CD4-positive, alpha-beta T cell (primary cell): Measurements from ENCODE around the gene ZNF337. TPM values are rescaled to one million over a fixed set of nuclear protein-coding genes. Genes with fewer than 3 reads are reported as not detected.

Experiments used
- ATAC-seq: fragments of 200-7000 bp; cut with Tn5 transposase; one replicate; pipeline ENCODE4 v1.10.0; 2022; ENCODE audit warnings: mild to moderate bottlenecking; ENCODE audit not compliant: poor library complexity
- CTCF ChIA-PET: fragments of 350-600 bp; sonication (Branson Sonifier 250); formaldehyde crosslinking; loops from one replicate; lab custom pipeline; 2021; ENCODE audit warnings: antibody characterized with exemption, inconsistent platforms; lab: Charles Lee
- POLR2A ChIA-PET: fragments of 350-600 bp; sonication (Branson Sonifier 250); formaldehyde crosslinking; loops from one replicate; lab custom pipeline; 2021; ENCODE audit warnings: antibody characterized with exemption, inconsistent platforms; lab: Charles Lee
- DNase-seq, 14 experiments: peaks; one replicate each; pipeline ENCODE4 v3.0.0-alpha.2; 2013 to 2020; ENCODE audit warnings: mixed read lengths in 2 of 14
- H3K27ac ChIP-seq, 2 donors: one replicate each; pipeline versions ENCODE4 v1.5.1 to v1.7.0; 2013; ENCODE audit warnings: low read length in 2 of 2, low read depth in 1 of 2, mild to moderate bottlenecking in 1 of 2
- H3K27me3 ChIP-seq, 2 experiments: 1 replicate in 1 of 2; 2 replicates in 1 of 2; pipeline versions ENCODE4 v1.6.1 to v1.7.0; 2013; ENCODE audit warnings: low read length in 2 of 2, control low read depth in 1 of 2, mild to moderate bottlenecking in 1 of 2, moderate library complexity in 1 of 2; ENCODE audit not compliant: insufficient read depth in 2 of 2, control insufficient read depth in 1 of 2
- H3K36me3 ChIP-seq: one replicate; pipeline ENCODE4 v1.6.1; 2013; ENCODE audit warnings: low read length, control low read depth; ENCODE audit not compliant: insufficient read depth
- H3K4me1 ChIP-seq: one replicate; pipeline ENCODE4 v1.6.1; 2013; ENCODE audit warnings: low read length, control low read depth; ENCODE audit not compliant: insufficient read depth
- H3K4me3 ChIP-seq: one replicate; pipeline ENCODE4 v1.5.1; 2013; ENCODE audit warnings: mild to moderate bottlenecking, low read length, moderate library complexity
- H3K9me3 ChIP-seq, 2 experiments: 1 replicate in 1 of 2; 2 replicates in 1 of 2; pipeline versions ENCODE4 v1.6.1 to v1.7.0; 2013; ENCODE audit warnings: low read length in 2 of 2, mild to moderate bottlenecking in 2 of 2, control low read depth in 1 of 2, moderate library complexity in 1 of 2; ENCODE audit not compliant: control insufficient read depth in 1 of 2, insufficient read depth in 1 of 2
- H3K27ac Mint-ChIP-seq: one replicate; pipeline ENCODE4 v1.8.0; 2020; ENCODE audit warnings: mixed read lengths
- H3K27me3 Mint-ChIP-seq: one replicate; pipeline ENCODE4 v1.8.0; 2021; ENCODE audit warnings: mixed read lengths
- H3K36me3 Mint-ChIP-seq: one replicate; pipeline ENCODE4 v1.8.0; 2021; ENCODE audit warnings: low read depth, mixed read lengths
- H3K4me1 Mint-ChIP-seq: one replicate; pipeline ENCODE4 v1.8.0; 2021; ENCODE audit warnings: low read depth, mixed read lengths
- H3K4me3 Mint-ChIP-seq: one replicate; pipeline ENCODE4 v1.8.0; 2020; ENCODE audit warnings: mild to moderate bottlenecking, mixed read lengths
- H3K9me3 Mint-ChIP-seq: one replicate; pipeline ENCODE4 v1.8.0; 2020; ENCODE audit warnings: mixed read lengths
- intact Hi-C, 2 experiments: fragments of 100-400 bp; cut with DNase I in 1 of 2; cut with micrococcal nuclease in 1 of 2; formaldehyde crosslinking; loops; one replicate each; pipeline versions ENCODE4 v1.15.1 to v1.9.0; 2023 to 2025; cut with DNase I, micrococcal nuclease
- total RNA-seq, 174 experiments: library from RNA in 2 of 174; stranded (reverse) in 2 of 174; gene quantifications; one replicate each; pipeline ENCODE4 v1.2.3 and lab custom pipeline; 2021 to 2026
- TF ChIP-seq, protein P1 (sequence below): fragments of 200-600 bp; IDR thresholded peaks from one replicate; pipeline ENCODE4 v1.8.0; 2022; ENCODE audit warnings: antibody characterized with exemption, mild to moderate bottlenecking

Gene ZNF337
- total RNA-seq, 2 experiments from 2014 or later, result 17.9 to 18.1 TPM

DNA sequence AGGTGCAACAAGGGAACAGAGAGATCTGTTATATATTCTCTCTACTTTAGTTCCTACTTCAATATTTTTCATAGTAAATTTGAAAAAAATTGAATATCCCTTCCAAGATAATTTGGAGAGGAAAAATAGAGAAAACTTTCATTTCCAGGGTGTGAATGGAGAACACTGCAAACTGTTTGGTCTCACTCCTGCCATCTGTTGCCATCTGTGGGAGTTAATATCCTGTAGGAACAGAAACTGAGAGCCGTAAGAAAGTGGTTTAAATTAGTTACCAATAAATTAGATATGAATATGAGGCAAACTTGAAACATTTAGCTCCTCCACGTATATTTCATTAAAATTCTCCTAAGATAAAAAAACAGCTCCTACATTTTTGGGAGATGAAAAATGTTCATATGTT is 4.2 kb downstream of the ZNF337 start:
- TF ChIP-seq, protein P1, sequence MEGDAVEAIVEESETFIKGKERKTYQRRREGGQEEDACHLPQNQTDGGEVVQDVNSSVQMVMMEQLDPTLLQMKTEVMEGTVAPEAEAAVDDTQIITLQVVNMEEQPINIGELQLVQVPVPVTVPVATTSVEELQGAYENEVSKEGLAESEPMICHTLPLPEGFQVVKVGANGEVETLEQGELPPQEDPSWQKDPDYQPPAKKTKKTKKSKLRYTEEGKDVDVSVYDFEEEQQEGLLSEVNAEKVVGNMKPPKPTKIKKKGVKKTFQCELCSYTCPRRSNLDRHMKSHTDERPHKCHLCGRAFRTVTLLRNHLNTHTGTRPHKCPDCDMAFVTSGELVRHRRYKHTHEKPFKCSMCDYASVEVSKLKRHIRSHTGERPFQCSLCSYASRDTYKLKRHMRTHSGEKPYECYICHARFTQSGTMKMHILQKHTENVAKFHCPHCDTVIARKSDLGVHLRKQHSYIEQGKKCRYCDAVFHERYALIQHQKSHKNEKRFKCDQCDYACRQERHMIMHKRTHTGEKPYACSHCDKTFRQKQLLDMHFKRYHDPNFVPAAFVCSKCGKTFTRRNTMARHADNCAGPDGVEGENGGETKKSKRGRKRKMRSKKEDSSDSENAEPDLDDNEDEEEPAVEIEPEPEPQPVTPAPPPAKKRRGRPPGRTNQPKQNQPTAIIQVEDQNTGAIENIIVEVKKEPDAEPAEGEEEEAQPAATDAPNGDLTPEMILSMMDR, result no peak
- H3K36me3 Mint-ChIP-seq, result peaks cover 32% of the 10 kb centered on the region
- no peaks in the 10 kb centered on the region for H3K9me3 Mint-ChIP-seq
- Histone ChIP-seq H3K27ac (no peak overlapping the region), H3K27me3 (no peaks in the 10 kb centered on the region), H3K4me1 (peaks cover 13% of the 10 kb centered on the region), H3K36me3 (peaks cover 4% of the 10 kb centered on the region), H3K4me3 (no peak overlapping the region), H3K9me3 (no peaks in the 10 kb centered on the region)
- H3K4me1 Mint-ChIP-seq, result peaks cover 68% of the 10 kb centered on the region
- peak overlapping the region; percentile 34 for H3K27ac Mint-ChIP-seq
- ATAC-seq (no peak), DNase-seq (no peak)
- ChIA-PET POLR2A (no interaction called here), CTCF (no interaction called here)
- H3K4me3 Mint-ChIP-seq, result peak overlapping the region; percentile 65
- H3K27me3 Mint-ChIP-seq, result no peaks in the 10 kb centered on the region
- intact Hi-C loops, result loop anchor here in 1 of 2 experiments (5.0 kb wide), 2 partner anchors 300 to 700 kb away; partner anchors contain the start of genes ABHD12 and APMAP

DNA sequence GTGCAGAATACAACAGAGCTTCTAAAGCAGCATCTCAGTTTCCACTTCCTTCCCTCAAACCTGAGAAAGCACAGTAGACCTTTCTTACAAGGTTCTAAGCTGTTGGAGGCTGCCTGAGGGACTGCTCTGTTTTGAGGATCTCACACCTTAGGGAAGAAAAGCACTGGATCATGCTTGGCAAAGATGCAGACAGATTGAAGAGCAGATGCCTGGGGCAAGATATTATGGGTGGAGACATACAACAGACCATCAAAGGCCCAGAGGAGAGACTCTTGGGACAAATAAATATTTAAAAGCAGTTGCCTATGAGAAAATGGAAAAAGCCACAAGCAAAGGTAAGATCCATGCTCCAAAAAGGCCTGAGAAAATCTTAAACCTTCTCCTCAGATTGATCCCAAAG is 6.2 kb downstream of the ZNF337 start:
- Histone ChIP-seq H3K27me3 (no peaks in the 10 kb centered on the region), H3K27ac (no peak overlapping the region), H3K4me3 (no peak overlapping the region), H3K9me3 (no peaks in the 10 kb centered on the region), H3K36me3 (peaks cover 13% of the 10 kb centered on the region), H3K4me1 (peaks cover 5% of the 10 kb centered on the region)
- ATAC-seq, result no peak
- ChIA-PET POLR2A (no interaction called here), CTCF (no interaction called here)
- Mint-ChIP-seq H3K36me3 (peaks cover 38% of the 10 kb centered on the region), H3K4me1 (peaks cover 54% of the 10 kb centered on the region), H3K9me3 (no peaks in the 10 kb centered on the region), H3K27me3 (no peaks in the 10 kb centered on the region), H3K4me3 (no peak overlapping the region), H3K27ac (no peak overlapping the region)
- TF ChIP-seq, protein P1, result no peak
- intact Hi-C loops, result loop anchor here in 1 of 2 experiments (5.0 kb wide), 2 partner anchors 298 to 698 kb away; partner anchors contain the start of genes ABHD12 and APMAP
- no peak for DNase-seq

DNA sequence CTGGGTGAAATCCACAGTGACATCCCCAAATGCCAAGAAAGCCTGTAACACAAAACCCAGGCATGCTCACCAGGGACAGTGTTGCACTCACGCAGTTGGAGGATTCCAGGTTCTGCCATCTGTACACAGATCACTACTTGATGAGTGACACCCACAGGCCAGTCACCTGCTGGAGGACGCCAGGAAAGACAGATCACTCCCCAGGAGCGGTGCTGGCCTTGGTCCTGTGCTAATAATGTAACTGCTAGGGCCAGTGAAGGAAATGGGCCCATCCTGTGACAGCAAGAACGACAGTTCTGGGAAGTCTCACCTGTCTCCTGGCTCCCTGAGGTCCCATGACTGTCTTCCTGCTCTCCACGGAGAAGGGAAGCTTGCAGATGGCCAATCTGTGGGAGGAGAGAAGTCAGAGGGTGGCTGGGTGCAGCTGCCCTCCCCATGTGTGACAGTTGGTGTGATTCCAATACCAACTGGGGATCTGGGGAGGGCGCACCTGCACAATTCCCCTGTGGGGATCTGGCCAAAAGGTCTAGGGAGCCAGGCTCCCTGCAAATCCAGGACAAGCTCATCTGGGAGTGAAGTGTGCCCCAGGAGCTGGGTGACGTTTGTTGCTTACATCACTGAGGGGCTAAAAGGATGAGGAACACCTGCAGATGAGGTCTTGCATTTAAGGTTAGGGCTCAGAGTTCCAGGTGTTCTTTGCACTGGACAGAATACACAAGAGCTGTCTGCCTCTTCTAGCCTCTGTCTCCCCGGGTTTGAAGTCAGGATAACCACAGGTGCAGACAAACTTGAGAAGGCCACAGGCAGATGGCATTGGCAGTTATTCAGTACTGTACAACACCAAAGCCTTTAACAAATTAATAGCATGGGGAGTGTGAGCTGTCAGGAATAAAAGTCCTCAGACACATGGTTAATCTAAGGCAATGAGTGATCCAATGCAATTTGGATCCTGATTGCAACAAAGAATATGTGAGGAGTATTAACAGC is 10.3 kb downstream of the ZNF337 start:
- peaks cover 61% of the 10 kb centered on the region for H3K36me3 Mint-ChIP-seq
- TF ChIP-seq, protein P1, result no peak
- Histone ChIP-seq H3K27me3 (no peaks in the 10 kb centered on the region), H3K4me1 (no peaks in the 10 kb centered on the region), H3K36me3 (peaks cover 28% of the 10 kb centered on the region), H3K4me3 (no peak overlapping the region), H3K27ac (no peak overlapping the region), H3K9me3 (no peaks in the 10 kb centered on the region)
- DNase-seq (no peak), ATAC-seq (no peak)
- ChIA-PET CTCF (no interaction called here), POLR2A (no interaction called here)
- no peaks in the 10 kb centered on the region for H3K27me3 Mint-ChIP-seq
- no peaks in the 10 kb centered on the region for H3K9me3 Mint-ChIP-seq
- peaks cover 32% of the 10 kb centered on the region for H3K4me1 Mint-ChIP-seq
- intact Hi-C loops, result no loop called here
- H3K27ac Mint-ChIP-seq, result no peak overlapping the region
- no peak overlapping the region for H3K4me3 Mint-ChIP-seq
